Transverse colon (tissue), 4 donors: ENCODE measurements around the gene CD9.

ENCODE experiments used
- CTCF ChIP-seq, 5 experiments: fragments of 200-600 bp in 3 of 5; fragments of 450-650 bp in 2 of 5; sonication (generic) in 3 of 5; IDR thresholded peaks; 1 replicate in 2 of 5; 2 replicates in 3 of 5; pipeline ENCODE4 v1.5.1; 2016 to 2017; ENCODE audit warnings: antibody characterized with exemption in 5 of 5, inconsistent platforms in 3 of 5, mild to moderate bottlenecking in 2 of 5, moderate library complexity in 1 of 5
- EP300 ChIP-seq: sonication (generic); formaldehyde crosslinking; IDR thresholded peaks from one replicate; pipeline ENCODE4 v1.6.1; 2017; ENCODE audit warnings: antibody characterized with exemption, low read depth
- POLR2A ChIP-seq: fragments of 450-650 bp; IDR thresholded peaks from one replicate; pipeline ENCODE4 v1.6.1; 2016; ENCODE audit warnings: antibody characterized with exemption, mild to moderate bottlenecking, moderate library complexity
- POLR2AphosphoS5 ChIP-seq, 3 donors: sonication (generic); formaldehyde crosslinking; IDR thresholded peaks; one replicate each; pipeline ENCODE4 v1.6.1; 2016; ENCODE audit warnings: antibody characterized with exemption in 3 of 3

DNA sequence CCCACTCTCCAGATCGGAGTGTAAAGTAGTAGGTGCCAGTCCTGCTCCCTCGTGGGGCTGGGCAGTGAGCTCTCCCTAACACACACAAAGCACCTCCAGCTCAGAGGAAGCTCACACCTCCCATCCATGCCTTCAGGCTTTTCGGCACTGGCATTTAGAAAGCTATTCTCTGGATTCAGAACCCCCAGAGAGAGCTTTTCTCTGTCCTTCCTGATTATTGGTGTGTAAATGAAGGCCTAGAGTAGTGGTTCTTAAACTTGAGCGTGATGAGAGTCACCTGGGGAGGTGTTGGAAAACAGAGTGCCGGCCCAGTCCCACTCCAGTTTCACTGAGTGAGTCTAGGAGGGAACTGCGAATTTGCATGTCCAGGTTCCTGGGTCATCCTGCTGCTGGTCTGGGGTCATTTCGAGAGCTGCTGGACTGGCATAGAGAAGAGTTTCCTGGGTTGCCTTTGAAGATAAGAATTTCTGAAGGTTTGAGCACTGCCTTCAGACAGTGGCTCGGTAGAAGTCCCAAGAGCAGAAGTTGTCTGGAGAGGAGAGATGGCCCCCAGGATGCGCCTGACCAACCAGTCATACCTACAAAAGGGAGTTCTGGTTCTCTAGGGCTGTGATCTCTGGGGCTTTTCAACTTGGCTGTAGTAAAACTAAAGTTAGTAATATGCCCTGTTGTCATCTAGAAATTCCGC lies 15.1 kb downstream of the CD9 start:
- TF ChIP-seq EP300 (no peak), CTCF (IDR thresholded peaks at IDR 0.05) (no peak), POLR2A (no peak), POLR2AphosphoS5 (IDR thresholded peaks at IDR 0.05) (no peak)
